Spleen (tissue), 3 donors: ENCODE measurements around the gene TIFAB.

ENCODE experiments used
- POLR2A ChIP-seq, 3 donors: fragments of 450-650 bp; IDR thresholded peaks; one replicate each; pipeline ENCODE4 v1.5.1; 2017; ENCODE audit warnings: antibody characterized with exemption in 3 of 3, mild to moderate bottlenecking in 1 of 3
- POLR2AphosphoS5 ChIP-seq, 3 donors: sonication (generic); formaldehyde crosslinking; IDR thresholded peaks; one replicate each; pipeline ENCODE4 v1.5.1; 2017; ENCODE audit warnings: antibody characterized with exemption in 3 of 3

- TF ChIP-seq POLR2A (IDR thresholded peaks at IDR 0.05) (no peak), POLR2AphosphoS5 (IDR thresholded peaks at IDR 0.05) (no peak)
Observed at GRCh38 chr5:135449644-135450043, 2.5 kb downstream of the TIFAB start.
